ENCODE data around the gene SAV1. TPM values are rescaled to one million over a fixed set of nuclear protein-coding genes. Genes with fewer than 3 reads are reported as not detected.

Gene SAV1
- total and polyA plus RNA-seq, 2 of the 8 experiments (the other 6 are each of a cell fraction or from before 2014, with no cell fraction given): 15.9 to 78.3 TPM

- no peak for TF ChIP-seq HDAC6 (IDR thresholded peaks at IDR 0.05; ENCODE audit: low read depth, low read length)
- no peak for TF ChIP-seq SRF (IDR thresholded peaks at IDR 0.05; ENCODE audit: low read depth, low read length)
Observed at GRCh38 chr14:50669441-50669986, 1.4 kb upstream of the SAV1 start (continued).

Measured in H1 (cell line).